Mucosa of gallbladder (tissue), 1 donor: ENCODE data around the gene CNTN4. TPM values are rescaled to one million over a fixed set of nuclear protein-coding genes. Genes with fewer than 3 reads are reported as not detected.

ENCODE experiments used
- DNase-seq: peaks from one replicate; pipeline ENCODE4 v3.0.0-alpha.2; 2020; ENCODE audit warnings: low spot score
- total RNA-seq: library from RNA; stranded (reverse); gene quantifications from one replicate; pipeline ENCODE4 v1.2.1, GENCODE V29; 2021
- donor health status: DM: no; HTN: no; CAD: no.

The CNTN4 gene
- total RNA-seq, 1 donor from 2014 or later, result 5.2 TPM

GRCh38 chr3:3038201-3038991 lies 939.7 kb downstream of the CNTN4 start:
- DNase-seq, result peak; percentile 32

- DNase-seq, result no peak
These were observed 955.3 kb downstream of the CNTN4 start for GRCh38 chr3:3053974-3054373.

GRCh38 chr3:3059645-3060044 lies 961.0 kb downstream of the CNTN4 start:
- DNase-seq, result no peak

GRCh38 chr3:3064297-3064696 lies 965.6 kb downstream of the CNTN4 start:
- no peak for DNase-seq

GRCh38 chr3:3065876-3066275 lies 967.2 kb downstream of the CNTN4 start:
- peak; percentile 18 for DNase-seq

- DNase-seq, result no peak
These were observed 967.7 kb downstream of the CNTN4 start for GRCh38 chr3:3066378-3066777.

- DNase-seq, result no peak
These were observed 968.2 kb downstream of the CNTN4 start for GRCh38 chr3:3066910-3067309.

- DNase-seq, result no peak
These were observed 969.8 kb downstream of the CNTN4 start for GRCh38 chr3:3068358-3068881.

- DNase-seq, result no peak
These were observed 971.1 kb downstream of the CNTN4 start for GRCh38 chr3:3069723-3070122.

- no peak for DNase-seq
These were observed 972.5 kb downstream of the CNTN4 start for GRCh38 chr3:3071136-3071535.

- DNase-seq, result no peak
These were observed 976.0 kb downstream of the CNTN4 start for GRCh38 chr3:3074551-3075257.

GRCh38 chr3:3080309-3080708 lies 981.6 kb downstream of the CNTN4 start:
- DNase-seq, result no peak

- no peak for DNase-seq
These were observed 982.9 kb downstream of the CNTN4 start for GRCh38 chr3:3081381-3082233.

GRCh38 chr3:3082234-3082924 lies 983.7 kb downstream of the CNTN4 start:
- DNase-seq, result no peak

GRCh38 chr3:3084890-3085289 lies 986.2 kb downstream of the CNTN4 start:
- no peak for DNase-seq

- no peak for DNase-seq
These were observed 987.1 kb downstream of the CNTN4 start for GRCh38 chr3:3085782-3086181.

GRCh38 chr3:3086239-3086638 lies 987.6 kb downstream of the CNTN4 start:
- DNase-seq, result no peak

- no peak for DNase-seq
These were observed 988.6 kb downstream of the CNTN4 start for GRCh38 chr3:3087279-3087678.

- no peak for DNase-seq
These were observed 989.2 kb downstream of the CNTN4 start for GRCh38 chr3:3087716-3088465.

- DNase-seq, result no peak
These were observed 990.4 kb downstream of the CNTN4 start for GRCh38 chr3:3089017-3089416.

- no peak for DNase-seq
These were observed 999.3 kb downstream of the CNTN4 start for GRCh38 chr3:3097958-3098357.
